ENCODE data around the gene PPP2R2B. TPM values are rescaled to one million over a fixed set of nuclear protein-coding genes. Genes with fewer than 3 reads are reported as not detected.

PPP2R2B gene
- total and polyA plus RNA-seq, 7 donors: 0.03 to 0.71 (median 0.11) TPM; not detected in 1

DNA sequence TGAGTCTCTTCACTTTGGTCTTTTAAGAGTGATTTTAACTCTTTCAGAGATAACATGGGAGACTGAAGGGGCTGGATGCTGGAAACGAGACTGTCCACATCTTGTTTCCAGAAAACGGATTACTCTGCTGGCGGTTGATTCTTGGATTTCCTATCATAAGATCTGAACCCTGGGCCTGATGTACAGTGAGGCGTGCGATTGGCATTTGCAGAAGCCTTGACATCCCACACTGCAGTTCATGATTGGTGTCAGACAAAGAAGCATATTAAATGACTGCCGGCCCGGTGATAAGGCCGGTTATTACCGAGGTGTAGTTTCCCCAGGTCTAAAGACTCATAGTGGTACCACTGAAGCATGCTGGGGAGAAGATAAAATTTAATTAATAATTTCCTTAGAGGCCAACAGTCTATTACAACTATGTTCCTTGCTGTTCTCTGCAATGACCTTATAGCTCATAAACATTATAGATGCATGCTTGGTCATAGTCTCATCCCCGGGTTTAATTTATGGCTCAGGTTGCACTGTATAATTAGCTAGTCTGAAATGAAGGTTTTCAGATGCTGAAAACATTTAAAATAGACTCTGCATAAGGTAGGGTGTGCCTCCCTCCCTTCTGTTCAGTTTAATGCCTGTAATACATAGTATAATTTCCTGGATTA is 99.2 kb downstream of the PPP2R2B start:
- H3K27me3 ChIP-seq (ENCODE audit: insufficient read depth in 3 of 3, low read length in 2 of 3): no peaks in the 10 kb centered on the region
- no peaks in the 10 kb centered on the region for H3K4me1 ChIP-seq
- H3K9me3 ChIP-seq: no peaks in the 10 kb centered on the region
- TF ChIP-seq, protein P1, sequence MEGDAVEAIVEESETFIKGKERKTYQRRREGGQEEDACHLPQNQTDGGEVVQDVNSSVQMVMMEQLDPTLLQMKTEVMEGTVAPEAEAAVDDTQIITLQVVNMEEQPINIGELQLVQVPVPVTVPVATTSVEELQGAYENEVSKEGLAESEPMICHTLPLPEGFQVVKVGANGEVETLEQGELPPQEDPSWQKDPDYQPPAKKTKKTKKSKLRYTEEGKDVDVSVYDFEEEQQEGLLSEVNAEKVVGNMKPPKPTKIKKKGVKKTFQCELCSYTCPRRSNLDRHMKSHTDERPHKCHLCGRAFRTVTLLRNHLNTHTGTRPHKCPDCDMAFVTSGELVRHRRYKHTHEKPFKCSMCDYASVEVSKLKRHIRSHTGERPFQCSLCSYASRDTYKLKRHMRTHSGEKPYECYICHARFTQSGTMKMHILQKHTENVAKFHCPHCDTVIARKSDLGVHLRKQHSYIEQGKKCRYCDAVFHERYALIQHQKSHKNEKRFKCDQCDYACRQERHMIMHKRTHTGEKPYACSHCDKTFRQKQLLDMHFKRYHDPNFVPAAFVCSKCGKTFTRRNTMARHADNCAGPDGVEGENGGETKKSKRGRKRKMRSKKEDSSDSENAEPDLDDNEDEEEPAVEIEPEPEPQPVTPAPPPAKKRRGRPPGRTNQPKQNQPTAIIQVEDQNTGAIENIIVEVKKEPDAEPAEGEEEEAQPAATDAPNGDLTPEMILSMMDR (IDR thresholded peaks at IDR 0.05): no peak
- DNase-seq (no peak), ATAC-seq (no peak)
- H3K27ac ChIP-seq: no peak overlapping the region
- no peaks in the 10 kb centered on the region for H3K36me3 ChIP-seq (ENCODE audit: insufficient read depth in 1 of 2, low read depth in 1 of 2)
- H3K4me3 ChIP-seq: no peak overlapping the region
- intact Hi-C loops (cut with DNase I): no loop called here
- 84 to 87% (median 86%) methylated on average over 10 of the region's 10 CpGs for WGBS, 3 donors

DNA sequence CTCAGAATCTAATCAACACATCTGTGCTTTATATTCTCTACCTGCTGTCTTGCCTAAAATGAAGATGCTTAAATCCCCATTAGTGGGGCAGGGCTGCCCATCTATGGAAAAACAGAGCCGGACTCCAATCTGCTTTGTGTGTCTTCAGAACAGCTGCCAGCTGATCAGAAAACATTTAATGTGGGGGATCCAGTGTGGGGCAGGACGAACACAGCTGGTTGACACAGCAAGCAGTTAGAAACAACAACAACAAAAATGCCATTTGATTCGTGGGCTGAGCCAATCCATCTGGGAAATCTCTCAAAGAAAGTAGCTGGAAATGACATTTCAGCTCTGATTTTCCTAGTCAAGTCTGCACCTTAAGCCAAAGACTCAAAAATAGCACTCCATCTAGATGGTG is 99.8 kb downstream of the PPP2R2B start:
- H3K27ac ChIP-seq: no peak overlapping the region
- no peaks in the 10 kb centered on the region for H3K36me3 ChIP-seq (ENCODE audit: insufficient read depth in 1 of 2, low read depth in 1 of 2)
- H3K9me3 ChIP-seq: no peaks in the 10 kb centered on the region
- 30 to 37% (median 31%) methylated on average over 3 of the region's 3 CpGs for WGBS, 3 donors
- H3K27me3 ChIP-seq (ENCODE audit: insufficient read depth in 3 of 3, low read length in 2 of 3): no peaks in the 10 kb centered on the region
- no peak overlapping the region for H3K4me3 ChIP-seq
- TF ChIP-seq, protein P1 (IDR thresholded peaks at IDR 0.05): no peak
- DNase-seq (no peak), ATAC-seq (no peak)
- intact Hi-C loops (cut with DNase I): no loop called here
- no peaks in the 10 kb centered on the region for H3K4me1 ChIP-seq

DNA sequence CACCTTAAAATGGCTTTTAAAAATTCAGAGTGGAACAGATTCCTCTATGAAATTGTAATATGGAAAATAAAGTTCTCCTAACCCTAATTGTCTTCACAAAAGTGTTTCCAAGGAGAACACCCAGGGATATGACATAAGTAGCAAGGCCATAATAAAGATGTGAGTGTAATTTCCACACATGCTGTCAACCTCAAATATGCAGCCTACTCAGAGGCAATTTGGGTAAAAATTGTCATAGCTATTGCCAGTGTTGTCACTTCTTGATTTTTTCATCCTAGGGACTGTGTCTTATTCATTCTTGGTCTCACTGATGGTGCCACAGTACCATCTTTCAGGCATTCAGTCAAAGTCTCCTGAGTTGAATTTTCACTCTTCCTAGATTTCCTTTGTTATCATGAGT is 100.3 kb downstream of the PPP2R2B start:
- Histone ChIP-seq H3K27me3 (ENCODE audit: insufficient read depth in 3 of 3, low read length in 2 of 3) (no peaks in the 10 kb centered on the region), H3K4me3 (no peak overlapping the region), H3K4me1 (no peaks in the 10 kb centered on the region), H3K9me3 (no peaks in the 10 kb centered on the region), H3K27ac (no peak overlapping the region), H3K36me3 (ENCODE audit: insufficient read depth in 1 of 2, low read depth in 1 of 2) (no peaks in the 10 kb centered on the region)
- ATAC-seq (no peak), DNase-seq (no peak)
- TF ChIP-seq, protein P1 (IDR thresholded peaks at IDR 0.05): no peak
- intact Hi-C loops (cut with DNase I): no loop called here

DNA sequence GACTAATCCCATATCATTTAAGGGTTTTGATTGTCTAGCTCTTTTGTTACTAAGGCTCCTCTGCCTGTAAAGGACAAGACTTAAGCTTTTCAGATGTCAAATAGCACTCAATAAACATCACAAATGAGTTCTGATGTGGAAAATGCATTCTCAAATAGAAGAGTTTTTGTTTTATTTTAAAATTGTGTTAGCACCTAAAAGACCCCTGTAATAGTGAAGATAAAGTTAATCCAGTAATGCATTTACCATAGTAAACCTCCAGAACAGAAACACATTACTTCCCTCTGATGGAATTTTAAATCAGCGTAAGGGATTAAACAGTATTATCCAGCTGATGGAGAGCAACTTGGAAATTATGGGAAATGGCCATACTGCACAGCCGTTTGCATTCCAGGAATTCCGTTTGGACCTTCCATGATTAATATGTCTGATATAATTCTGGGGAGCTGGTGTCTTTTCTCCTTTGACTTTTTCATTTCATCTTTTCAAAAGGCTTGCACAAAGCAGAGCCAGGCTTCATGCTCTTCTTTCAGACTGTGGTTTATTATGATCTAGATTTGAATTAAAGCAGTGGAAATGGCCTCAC is 105.6 kb downstream of the PPP2R2B start:
- no peak overlapping the region for H3K4me3 ChIP-seq
- no peak overlapping the region for H3K27ac ChIP-seq
- H3K27me3 ChIP-seq (ENCODE audit: insufficient read depth in 3 of 3, low read length in 2 of 3): no peaks in the 10 kb centered on the region
- intact Hi-C loops (cut with DNase I): no loop called here
- no peaks in the 10 kb centered on the region for H3K36me3 ChIP-seq (ENCODE audit: insufficient read depth in 1 of 2, low read depth in 1 of 2)
- 50 to 68% (median 65%) methylated on average over 3 of the region's 3 CpGs for WGBS, 3 donors
- DNase-seq: no peak
- H3K4me1 ChIP-seq: no peaks in the 10 kb centered on the region
- ATAC-seq: no peak
- TF ChIP-seq, protein P1 (IDR thresholded peaks at IDR 0.05): no peak
- no peaks in the 10 kb centered on the region for H3K9me3 ChIP-seq

DNA sequence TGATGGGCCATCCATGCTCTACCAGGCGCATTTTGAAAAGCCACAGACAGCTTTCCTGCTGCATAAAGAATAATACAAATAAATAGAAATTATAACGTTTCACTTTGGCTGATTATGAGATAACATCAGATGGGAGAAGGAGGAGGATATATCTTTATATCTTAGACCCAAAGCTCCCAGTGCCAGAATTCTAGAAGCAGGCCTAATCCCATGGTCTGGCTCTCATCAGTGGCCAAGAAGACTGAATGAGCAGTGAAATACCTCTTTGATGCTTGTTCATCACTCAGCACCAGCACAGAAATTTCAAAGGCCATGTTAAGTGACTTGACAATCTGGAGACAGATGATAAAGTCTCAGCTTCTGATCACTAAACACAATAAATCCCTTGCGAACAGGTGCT is 107.6 kb downstream of the PPP2R2B start:
- 69 to 74% (median 72%) methylated on average over 3 of the region's 3 CpGs for WGBS, 3 donors
- no peak for ATAC-seq
- no peak overlapping the region for H3K27ac ChIP-seq
- no peak overlapping the region for H3K4me3 ChIP-seq
- intact Hi-C loops (cut with DNase I): no loop called here
- no peak for DNase-seq
- H3K9me3 ChIP-seq: no peaks in the 10 kb centered on the region
- H3K27me3 ChIP-seq (ENCODE audit: insufficient read depth in 3 of 3, low read length in 2 of 3): no peaks in the 10 kb centered on the region
- TF ChIP-seq, protein P1 (IDR thresholded peaks at IDR 0.05): no peak
- H3K36me3 ChIP-seq (ENCODE audit: insufficient read depth in 1 of 2, low read depth in 1 of 2): no peaks in the 10 kb centered on the region
- H3K4me1 ChIP-seq: no peaks in the 10 kb centered on the region
